K562 (cell line): Measurements from ENCODE around the gene CLCN1. TPM values are rescaled to one million over a fixed set of nuclear protein-coding genes. Genes with fewer than 3 reads are reported as not detected.

Experiments used
- ATF4 ChIP-seq: fragments of 450-650 bp; formaldehyde crosslinking; IDR thresholded peaks from 2 replicates; pipeline ENCODE4 v1.4.0; 2022; ENCODE audit warnings: mild to moderate bottlenecking, moderate library complexity
- E4F1 ChIP-seq: fragments of 250-450 bp; sonication (Bioruptor Pico); IDR thresholded peaks from 2 replicates; pipeline ENCODE4 v1.5.0; 2021; ENCODE audit warnings: mild to moderate bottlenecking, borderline replicate concordance
- ELF4 ChIP-seq: fragments of 450-650 bp; formaldehyde crosslinking; IDR thresholded peaks from 2 replicates; pipeline ENCODE4 v1.4.0; 2022; ENCODE audit warnings: missing genetic modification characterization
- ELK1 ChIP-seq: sonication (generic); formaldehyde crosslinking; IDR thresholded peaks from 2 replicates; pipeline ENCODE4 v1.8.1; 2022; ENCODE audit warnings: missing genetic modification reagents
- FOXK1 ChIP-seq: sonication (generic); formaldehyde crosslinking; IDR thresholded peaks from 2 replicates; pipeline ENCODE4 v1.8.0; 2022; ENCODE audit warnings: missing genetic modification reagents, mild to moderate bottlenecking, borderline replicate concordance
- KDM5B ChIP-seq: fragments of 200-600 bp; sonication (generic); IDR thresholded peaks from 2 replicates; pipeline ENCODE4 v1.6.1; 2012; ENCODE audit warnings: low read depth, mild to moderate bottlenecking, moderate library complexity, low read length, control low read depth, inconsistent platforms; ENCODE audit not compliant: insufficient replicate concordance
- NKRF ChIP-seq: fragments of 450-650 bp; IDR thresholded peaks from 2 replicates; pipeline ENCODE4 v1.6.1; 2016; ENCODE audit warnings: borderline replicate concordance
- OTX1 ChIP-seq: fragments of 450-650 bp; formaldehyde crosslinking; IDR thresholded peaks from 2 replicates; pipeline ENCODE4 v1.4.0; 2022; ENCODE audit warnings: mild to moderate bottlenecking
- POLR2A ChIP-seq: fragments of 450-650 bp; conservative IDR thresholded peaks from 2 replicates; pipeline ENCODE4 v1.6.1; 2016
- POLR2AphosphoS2 ChIP-seq: IDR thresholded peaks from 2 replicates; pipeline ENCODE4 v1.6.1; 2012; ENCODE audit warnings: low read length, improper control_type of control experiment
- POLR2AphosphoS5 ChIP-seq: IDR thresholded peaks from 2 replicates; pipeline ENCODE4 v1.6.1; 2011; ENCODE audit warnings: mild to moderate bottlenecking, low read depth, low read length, moderate library complexity; ENCODE audit not compliant: control insufficient read depth, insufficient read depth
- SNAPC5 ChIP-seq: fragments of 250-450 bp; sonication (Bioruptor Pico); IDR thresholded peaks from 2 replicates; pipeline ENCODE4 v1.8.0; 2021; ENCODE audit warnings: moderate library complexity, mild to moderate bottlenecking, inconsistent platforms
- SP2 ChIP-seq: IDR thresholded peaks from 2 replicates; pipeline ENCODE4 v1.6.1; 2011; ENCODE audit warnings: mild to moderate bottlenecking, low read depth, low read length, moderate library complexity; ENCODE audit not compliant: poor library complexity, severe bottlenecking; ENCODE audit errors: extremely low read depth
- SUPT5H ChIP-seq: fragments of 450-650 bp; IDR thresholded peaks from 2 replicates; pipeline ENCODE4 v1.6.1; 2016
- TARDBP ChIP-seq: fragments of 450-650 bp; IDR thresholded peaks from 2 replicates; pipeline ENCODE4 v1.6.1; 2016
- TBL1XR1 ChIP-seq, 2 experiments: IDR thresholded peaks; 2 replicates each; pipeline ENCODE4 v1.6.1; 2012; ENCODE audit warnings: improper control_type of control experiment in 2 of 2, low read length in 2 of 2, mild to moderate bottlenecking in 1 of 2
- ZNF212 ChIP-seq: fragments of 450-650 bp; formaldehyde crosslinking; IDR thresholded peaks from 2 replicates; pipeline ENCODE4 v1.4.0; 2020; ENCODE audit warnings: mild to moderate bottlenecking
- ZNF41 ChIP-seq: fragments of 250-450 bp; sonication (Bioruptor Pico); conservative IDR thresholded peaks from 2 replicates; pipeline ENCODE4 v1.4.0; 2020; ENCODE audit warnings: mild to moderate bottlenecking
- ZNF444 ChIP-seq: fragments of 250-450 bp; sonication (Bioruptor Pico); IDR thresholded peaks from 2 replicates; pipeline ENCODE4 v1.4.0; 2020; ENCODE audit warnings: mild to moderate bottlenecking, moderate library complexity
- ZNF668 ChIP-seq: fragments of 250-450 bp; sonication (Bioruptor Pico); IDR thresholded peaks from 2 replicates; pipeline ENCODE4 v1.8.0; 2022; ENCODE audit warnings: mild to moderate bottlenecking, inconsistent platforms
- ZNF75A ChIP-seq: fragments of 450-650 bp; formaldehyde crosslinking; IDR thresholded peaks from 2 replicates; pipeline ENCODE4 v1.4.0; 2020; ENCODE audit warnings: mild to moderate bottlenecking
- ZZZ3 ChIP-seq: fragments of 450-650 bp; IDR thresholded peaks from 2 replicates; pipeline ENCODE4 v1.6.1; 2016; ENCODE audit warnings: antibody characterized with exemption, mild to moderate bottlenecking, moderate library complexity
- polyA plus RNA-seq, 8 experiments: library from polyadenylated mRNA; depleted of rRNA in 4 of 8; stranded (reverse) in 5 of 8; unstranded in 3 of 8; fragments of >200 nt; fragmentation: Nextera tagmentation in 2 of 8; fragmentation: Illumina TruSeq in 1 of 8; extraction: Ambion mirVana in 2 of 8; extraction: Trizol in 1 of 8; gene quantifications; 2 replicates each; pipeline versions ENCODE4 v1.2.1 to v1.2.3, GENCODE V29; 2011 to 2014; ENCODE audit warnings: inconsistent platforms in 1 of 8, missing spikeins in 1 of 8
- total RNA-seq, 7 experiments: library from RNA; depleted of rRNA in 6 of 7; stranded (reverse); fragments of >200 nt in 6 of 7; fragmentation: Illumina TruSeq in 2 of 7; extraction: Trizol in 2 of 7; gene quantifications; 2 replicates each; pipeline versions ENCODE4 v1.2.1 to v1.2.3, GENCODE V29; 2011 to 2021; ENCODE audit warnings: low replicate concordance in 1 of 7

Gene CLCN1
- total and polyA plus RNA-seq, 9 of the 15 experiments (the other 6 are each of a cell fraction or from before 2014, with no cell fraction given), result 0.01 to 0.11 (median 0.04) TPM; not detected in 4

GRCh38 chr7:143287935-143288826 lies 27.7 kb upstream of the CLCN1 start, which contains the start of gene CASP2 (continued):
- no peak for TF ChIP-seq ELK1
- peak; percentile 98 for TF ChIP-seq KDM5B
- TF ChIP-seq POLR2A, result peak; percentile 97
- TF ChIP-seq SUPT5H, result peak; percentile 97
- TF ChIP-seq ATF4, result no peak
- peak; percentile 69; the same call in 1 of the 2 replicates for TF ChIP-seq NKRF
- no peak for TF ChIP-seq SNAPC5 (CRISPR knock-in tag)
- no peak for TF ChIP-seq ZNF212 (CRISPR knock-in tag)
- peak; percentile 49 for TF ChIP-seq TARDBP
- TF ChIP-seq ZNF41, result peak; percentile 76; the same call in 1 of the 2 replicates
- TF ChIP-seq ZNF75A, result no peak; the same call in none of the 2 replicates
- TF ChIP-seq E4F1 (CRISPR knock-in tag), result no peak
- no peak for TF ChIP-seq ZNF668 (CRISPR knock-in tag)
- 0 out of 4 replicates have a peak, but pooled peaks of 1 of the 2 experiments have one; percentile 33 for TF ChIP-seq TBL1XR1 (IDR thresholded peaks at IDR 0.05; ENCODE audit: low read length in 2 of 2)
- TF ChIP-seq ZZZ3, result no peak; the same call in 1 of the 2 replicates
- peak; percentile 75 for TF ChIP-seq POLR2AphosphoS5
- no peak for TF ChIP-seq SP2
- TF ChIP-seq OTX1 (CRISPR knock-in tag), result no peak
- no peak; the same call in 1 of the 2 replicates for TF ChIP-seq ELF4 (CRISPR knock-in tag)
- peak; percentile 66; the same call in 1 of the 2 replicates for TF ChIP-seq FOXK1
- no peak for TF ChIP-seq ZNF444 (CRISPR knock-in tag)
- TF ChIP-seq POLR2AphosphoS2, result peak; percentile 63; the same call in 1 of the 2 replicates
